HepG2 (cell line): Measurements from ENCODE around the gene ZBTB46. TPM values are rescaled to one million over a fixed set of nuclear protein-coding genes. Genes with fewer than 3 reads are reported as not detected.

Source experiments
- ARID3A ChIP-seq: IDR thresholded peaks from 2 replicates; pipeline ENCODE4 v1.6.1; 2012; ENCODE audit warnings: low read depth, low read length, improper control_type of control experiment
- CEBPB ChIP-seq: IDR thresholded peaks from 2 replicates; pipeline ENCODE4 v1.6.1; 2011; ENCODE audit warnings: low read depth, low read length, improper control_type of control experiment, borderline replicate concordance
- CENPT ChIP-seq: sonication (generic); formaldehyde crosslinking; IDR thresholded peaks from 2 replicates; pipeline ENCODE4 v1.8.0; 2022; ENCODE audit warnings: low read depth, mild to moderate bottlenecking, moderate library complexity, missing genetic modification reagents
- CHD2 ChIP-seq: IDR thresholded peaks from 2 replicates; pipeline ENCODE4 v1.6.1; 2011; ENCODE audit warnings: low read depth, low read length, improper control_type of control experiment
- DNMT3B ChIP-seq: conservative IDR thresholded peaks from 2 replicates; pipeline ENCODE4 v1.6.1; 2016; ENCODE audit warnings: missing biosample characterization, control low read depth
- EP300 ChIP-seq, 3 experiments: sonication (generic) in 1 of 3; formaldehyde crosslinking in 1 of 3; IDR thresholded peaks; 2 replicates each; pipeline versions ENCODE4 v1.5.1 to v1.6.1; 2011 to 2020; ENCODE audit warnings: low read depth in 2 of 3, low read length in 2 of 3, borderline replicate concordance in 1 of 3, improper control_type of control experiment in 1 of 3, mild to moderate bottlenecking in 1 of 3, missing genetic modification reagents in 1 of 3, moderate library complexity in 1 of 3
- FLYWCH1 ChIP-seq: sonication (generic); formaldehyde crosslinking; IDR thresholded peaks from 2 replicates; pipeline ENCODE4 v1.8.1; 2023; ENCODE audit warnings: mild to moderate bottlenecking, missing genetic modification reagents
- MAF1 ChIP-seq: sonication (generic); formaldehyde crosslinking; IDR thresholded peaks from 2 replicates; pipeline ENCODE4 v1.5.0; 2020; ENCODE audit warnings: missing genetic modification reagents, borderline replicate concordance
- MEF2D ChIP-seq: sonication (generic); formaldehyde crosslinking; IDR thresholded peaks from 2 replicates; pipeline ENCODE4 v1.5.1; 2020; ENCODE audit warnings: mild to moderate bottlenecking, missing genetic modification reagents
- MXD3 ChIP-seq: IDR thresholded peaks from 2 replicates; pipeline ENCODE4 v1.6.1; 2016; ENCODE audit warnings: mild to moderate bottlenecking, missing biosample characterization, missing genetic modification reagents
- NFKB2 ChIP-seq: sonication (generic); formaldehyde crosslinking; IDR thresholded peaks from 2 replicates; pipeline ENCODE4 v1.4.0; 2020; ENCODE audit warnings: missing genetic modification reagents, borderline replicate concordance
- NFKBIZ ChIP-seq: IDR thresholded peaks from 2 replicates; pipeline ENCODE4 v1.6.1; 2018; ENCODE audit warnings: missing genetic modification reagents, missing compliant biosample characterization
- NR2C2 ChIP-seq: sonication (generic); formaldehyde crosslinking; IDR thresholded peaks from 2 replicates; pipeline ENCODE4 v1.4.0; 2020; ENCODE audit warnings: missing genetic modification reagents, mild to moderate bottlenecking, moderate library complexity, borderline replicate concordance
- PBX2 ChIP-seq: IDR thresholded peaks from 2 replicates; pipeline ENCODE4 v1.6.1; 2016; ENCODE audit warnings: control low read depth
- PRMT3 ChIP-seq: sonication (generic); formaldehyde crosslinking; IDR thresholded peaks from 2 replicates; pipeline ENCODE4 v1.8.1; 2022; ENCODE audit warnings: low read depth, mild to moderate bottlenecking, moderate library complexity, missing genetic modification reagents, borderline replicate concordance
- RBAK ChIP-seq: sonication (generic); formaldehyde crosslinking; IDR thresholded peaks from 2 replicates; pipeline ENCODE4 v1.5.1; 2020; ENCODE audit warnings: mild to moderate bottlenecking, missing genetic modification reagents
- SMAD3 ChIP-seq: sonication (generic); formaldehyde crosslinking; IDR thresholded peaks from 2 replicates; pipeline ENCODE4 v1.4.0; 2020; ENCODE audit warnings: missing genetic modification reagents
- TAF1 ChIP-seq: sonication (generic); formaldehyde crosslinking; IDR thresholded peaks from 2 replicates; pipeline ENCODE4 v1.4.0; 2020; ENCODE audit warnings: missing genetic modification reagents
- TRAFD1 ChIP-seq: sonication (generic); formaldehyde crosslinking; IDR thresholded peaks from 2 replicates; pipeline ENCODE4 v1.5.1; 2020; ENCODE audit warnings: missing genetic modification reagents, mild to moderate bottlenecking, borderline replicate concordance
- ZBTB42 ChIP-seq: sonication (generic); formaldehyde crosslinking; IDR thresholded peaks from 2 replicates; pipeline ENCODE4 v1.5.0; 2020; ENCODE audit warnings: mild to moderate bottlenecking, missing genetic modification reagents
- ZFP41 ChIP-seq: sonication (generic); formaldehyde crosslinking; IDR thresholded peaks from 2 replicates; pipeline ENCODE4 v1.4.0; 2020; ENCODE audit warnings: mild to moderate bottlenecking, missing genetic modification reagents, borderline replicate concordance
- ZNF274 ChIP-seq: sonication (generic); formaldehyde crosslinking; IDR thresholded peaks from 2 replicates; pipeline ENCODE4 v1.5.1; 2020; ENCODE audit warnings: mild to moderate bottlenecking, missing genetic modification reagents
- ZNF296 ChIP-seq: sonication (generic); formaldehyde crosslinking; conservative IDR thresholded peaks from 2 replicates; pipeline ENCODE4 v1.5.0; 2020; ENCODE audit warnings: mild to moderate bottlenecking, missing genetic modification reagents
- ZNF75D ChIP-seq: sonication (generic); formaldehyde crosslinking; IDR thresholded peaks from 2 replicates; pipeline ENCODE4 v1.8.1; 2023; ENCODE audit warnings: missing genetic modification reagents, mild to moderate bottlenecking, borderline replicate concordance
- polyA plus RNA-seq, 8 experiments: library from polyadenylated mRNA; depleted of rRNA in 3 of 8; stranded (reverse) in 7 of 8; unstranded in 1 of 8; fragments of >200 nt; fragmentation: Illumina TruSeq in 4 of 8; extraction: Trizol in 4 of 8; gene quantifications; 2 replicates each; pipeline versions ENCODE4 v1.2.1 to v1.2.3, GENCODE V29; 2011 to 2016; ENCODE audit warnings: low read depth in 4 of 8, missing spikeins in 1 of 8, mixed read lengths in 1 of 8; ENCODE audit not compliant: insufficient read depth in 1 of 8
- total RNA-seq, 5 experiments: library from RNA; depleted of rRNA; stranded (reverse); fragments of >200 nt; fragmentation: Illumina TruSeq; extraction: Trizol; gene quantifications; 2 replicates each; pipeline ENCODE4 v1.2.3, GENCODE V29; 2016; ENCODE audit warnings: low read depth in 1 of 5

Gene ZBTB46
- total and polyA plus RNA-seq, 2 of the 13 experiments (the other 11 are each of a cell fraction or from before 2014, with no cell fraction given): 1.6 to 13.5 TPM

- TF ChIP-seq MXD3 (CRISPR knock-in tag): no peak
- TF ChIP-seq ZNF274: no peak
- no peak for TF ChIP-seq DNMT3B (CRISPR knock-in tag)
- no peak for TF ChIP-seq ZFP41 (CRISPR knock-in tag)
- TF ChIP-seq NFKBIZ (CRISPR knock-in tag): no peak
- TF ChIP-seq RBAK (CRISPR knock-in tag): no peak
- TF ChIP-seq NR2C2: peak; percentile 47; the same call in 1 of the 2 replicates
- TF ChIP-seq FLYWCH1: no peak
- TF ChIP-seq TAF1 (CRISPR knock-in tag): peak; percentile 30; the same call in 1 of the 2 replicates
- no peak for TF ChIP-seq TRAFD1 (CRISPR knock-in tag)
- no peak for TF ChIP-seq CHD2
- TF ChIP-seq SMAD3 (CRISPR knock-in tag): no peak
- peak; percentile 53 for TF ChIP-seq MEF2D (CRISPR knock-in tag)
- TF ChIP-seq ZNF296 (CRISPR knock-in tag): peak; percentile 65; the same call in 1 of the 2 replicates
- TF ChIP-seq ZBTB42 (CRISPR knock-in tag): no peak
- peak in 1 of 2 experiments; percentile 59; a peak in 1 of 4 replicates for TF ChIP-seq EP300 (IDR thresholded peaks at IDR 0.05; ENCODE audit: low read depth in 2 of 2, low read length in 2 of 2)
- TF ChIP-seq EP300 (CRISPR knock-in tag; IDR thresholded peaks at IDR 0.05; ENCODE audit: borderline replicate concordance): no peak
- no peak for TF ChIP-seq ARID3A
- TF ChIP-seq NFKB2 (CRISPR knock-in tag): no peak
- no peak for TF ChIP-seq CENPT (CRISPR knock-in tag)
- no peak for TF ChIP-seq ZNF75D (CRISPR knock-in tag)
- TF ChIP-seq PBX2: no peak
- TF ChIP-seq MAF1 (CRISPR knock-in tag): no peak
- TF ChIP-seq CEBPB: no peak
- TF ChIP-seq PRMT3 (CRISPR knock-in tag): no peak
These were observed 15.2 kb upstream of the ZBTB46 start (continued) for GRCh38 chr20:63846128-63846771.
